Endometrial microvascular endothelial cells (primary cell): ENCODE measurements around the gene NPFF. TPM values are rescaled to one million over a fixed set of nuclear protein-coding genes. Genes with fewer than 3 reads are reported as not detected.
"Not testable (repeated sequence)": the region's sequence is repeated elsewhere in the genome, so short reads cannot be mapped to it uniquely, and the experiment has no call there.

Experiments used
- in situ Hi-C: cut with HindIII; loops from 2 replicates; pipeline ENCODE4 v1.10.0; 2017; ENCODE audit warnings: low sequenced_read_pairs, low pct_unique_long_range_greater_than_20kb; ENCODE audit errors: inconsistent ontology term
- total RNA-seq: library from RNA; depleted of rRNA; stranded (reverse); fragments of >200 nt; gene quantifications from one replicate; pipeline ENCODE4 v1.2.3, GENCODE V29; 2015; ENCODE audit errors: inconsistent ontology term

NPFF gene
- total RNA-seq: not detected

GRCh38 chr12:53506881-53507602 is at the start of gene NPFF:
TSS of gene NPFF (minus strand) at chr12:53507484. CDS start at chr12:53507474, 10 bp downstream.
- in situ Hi-C loops: no loop called here

DNA sequence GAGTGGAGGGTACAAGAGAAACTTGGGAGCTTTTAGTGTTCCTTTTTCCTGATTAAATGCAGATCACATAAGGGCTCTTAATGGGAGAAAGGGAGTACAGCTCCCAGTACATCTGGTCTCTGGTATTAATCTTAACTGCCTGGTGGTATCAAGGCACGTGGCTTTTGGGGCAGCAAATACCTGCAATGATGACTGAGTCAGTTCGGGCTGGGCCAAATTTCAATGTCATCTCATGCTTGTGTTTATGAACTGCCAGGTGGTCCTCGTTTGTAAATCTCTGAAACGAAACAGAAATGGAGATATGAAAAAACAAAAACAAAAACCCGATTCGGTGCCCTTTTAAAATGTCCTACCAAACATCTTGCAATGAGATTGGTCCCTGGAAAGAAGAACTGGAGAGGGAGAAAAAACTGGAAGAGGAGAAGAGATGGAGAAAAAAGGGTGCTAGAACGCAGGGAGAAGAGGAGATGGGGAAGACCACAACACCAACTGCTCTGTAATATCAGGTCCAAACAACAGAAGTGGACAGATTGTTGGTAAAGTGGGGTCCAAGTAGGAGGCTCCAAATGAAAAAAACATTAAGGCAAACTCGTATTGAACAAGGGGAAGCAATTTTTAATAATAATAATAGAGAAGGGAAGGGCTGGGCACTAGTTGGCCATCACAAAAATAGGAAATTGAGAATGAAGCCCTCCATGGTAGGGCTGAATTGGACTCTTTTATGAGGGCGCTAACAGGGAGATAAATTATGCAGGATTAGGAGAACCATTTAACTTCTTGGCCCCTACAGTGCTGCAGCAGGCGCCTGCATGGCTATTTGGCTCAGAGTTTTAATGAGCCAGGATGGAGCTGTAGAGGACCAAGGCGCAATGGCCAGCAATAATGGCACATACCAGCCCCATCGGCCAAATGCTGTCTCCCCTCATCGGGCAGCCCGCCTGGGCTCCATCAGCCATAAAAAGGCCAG is 45.4 kb upstream of the NPFF start:
- in situ Hi-C loops: no loop called here

- in situ Hi-C loops: no loop called here
These were observed 44.6 kb upstream of the NPFF start for GRCh38 chr12:53551889-53552291.

- in situ Hi-C loops: no loop called here
These were observed 43.3 kb upstream of the NPFF start for GRCh38 chr12:53550595-53550994.

DNA sequence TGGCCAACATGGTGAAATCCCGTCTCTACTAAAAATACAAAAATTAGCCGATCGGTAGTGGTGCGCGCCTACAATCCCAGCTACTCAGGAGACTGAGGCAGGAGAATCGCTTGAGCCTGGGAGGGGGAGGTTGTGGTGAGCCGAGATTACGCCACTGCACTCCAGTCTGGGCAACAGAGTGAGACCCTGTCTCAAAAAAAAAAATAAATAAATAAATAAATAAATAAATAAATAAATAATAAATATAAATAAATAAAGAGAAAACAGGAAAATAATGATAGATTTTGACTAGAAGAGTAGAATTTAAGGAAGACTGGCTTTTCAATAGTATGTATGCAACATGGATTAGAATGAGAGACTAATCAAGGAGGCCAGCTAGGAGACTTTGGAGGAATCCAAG is 42.8 kb upstream of the NPFF start:
- in situ Hi-C loops: not testable (repeated sequence)

GRCh38 chr12:53548354-53548753 is 41.1 kb upstream of the NPFF start:
- in situ Hi-C loops: not testable (repeated sequence)

DNA sequence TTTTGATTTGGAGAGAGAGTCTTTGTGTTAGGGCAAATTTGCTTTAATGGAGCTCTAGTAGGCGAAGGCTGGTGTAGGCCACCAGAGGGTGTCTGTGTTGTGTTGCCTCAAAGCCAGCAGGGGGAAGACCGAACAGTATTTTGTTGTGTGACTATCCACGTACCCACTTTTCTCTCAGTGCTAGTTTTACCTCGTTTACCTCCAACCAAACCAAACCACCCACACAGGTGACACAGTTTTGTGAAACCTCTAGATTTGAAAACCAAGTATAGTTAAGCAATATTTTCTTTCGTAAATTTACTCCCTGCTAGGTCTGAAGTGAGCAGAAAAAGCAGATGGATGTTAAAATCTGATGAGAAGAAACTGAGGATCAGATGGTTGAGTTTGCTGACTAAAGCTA is 36.3 kb upstream of the NPFF start:
- in situ Hi-C loops: no loop called here

DNA sequence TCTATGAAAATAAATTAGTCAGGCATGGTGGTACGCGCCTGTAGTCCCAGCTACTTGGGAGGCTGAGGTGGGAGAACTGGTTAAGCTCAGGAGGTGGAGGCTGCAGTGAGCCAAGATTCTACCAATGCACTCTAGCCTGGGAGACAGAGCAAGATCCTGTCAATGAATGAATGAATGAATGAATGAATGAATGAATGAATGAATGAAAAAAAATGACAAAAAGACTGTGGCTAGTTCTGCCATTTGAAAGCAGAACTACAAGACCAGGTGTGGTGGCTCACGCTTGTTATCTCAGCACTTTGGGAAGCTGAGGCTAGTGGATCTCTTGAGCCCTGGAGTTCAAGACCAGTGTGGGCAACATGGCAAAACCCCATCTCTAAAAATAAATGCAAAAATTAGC is 32.2 kb upstream of the NPFF start:
- in situ Hi-C loops: no loop called here

DNA sequence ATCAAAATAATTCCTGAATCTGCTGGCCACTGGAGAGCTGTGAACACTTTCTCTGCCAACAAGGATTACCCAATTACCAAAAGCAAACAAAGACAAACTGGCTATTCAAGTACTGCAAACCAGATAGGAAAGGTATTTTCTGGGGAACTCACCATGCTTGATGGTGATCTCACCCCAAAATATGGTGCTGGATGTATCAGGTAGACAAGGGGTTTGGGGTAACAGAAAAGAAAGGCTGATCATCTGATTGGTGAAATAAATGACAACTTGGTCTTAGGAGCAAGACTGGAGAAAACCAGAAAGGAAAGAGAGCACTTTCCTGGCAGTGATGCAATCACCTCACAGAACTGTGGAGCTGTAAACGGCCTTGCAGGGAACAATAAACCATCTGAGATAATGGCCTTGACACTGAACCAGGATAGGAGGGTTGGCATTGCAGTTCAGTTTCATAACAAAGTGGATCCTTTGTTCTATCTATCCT is 31.0 kb upstream of the NPFF start:
- in situ Hi-C loops: no loop called here

DNA sequence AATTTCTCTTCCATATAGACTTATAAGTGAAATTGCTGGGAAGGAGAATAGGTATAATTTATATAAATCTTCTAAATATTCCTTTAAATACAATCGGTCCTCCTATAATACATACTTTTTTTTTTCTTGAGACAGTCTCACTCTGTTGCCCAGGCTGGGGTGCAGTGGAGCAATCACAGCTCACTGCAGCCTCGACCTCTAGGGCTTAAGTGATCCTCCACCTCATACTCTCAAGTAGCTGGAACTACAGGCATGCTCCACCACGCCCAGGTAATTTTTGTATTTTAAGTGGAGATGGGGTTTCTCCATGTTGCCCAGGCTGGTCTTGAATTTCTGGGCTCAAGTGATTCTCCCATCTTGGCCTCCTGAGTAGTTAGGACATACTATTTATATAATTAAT is 29.7 kb upstream of the NPFF start:
- in situ Hi-C loops: no loop called here

- in situ Hi-C loops: no loop called here
These were observed 26.2 kb upstream of the NPFF start for GRCh38 chr12:53533471-53533870.

GRCh38 chr12:53532524-53533445 is 25.5 kb upstream of the NPFF start:
- in situ Hi-C loops: no loop called here

DNA sequence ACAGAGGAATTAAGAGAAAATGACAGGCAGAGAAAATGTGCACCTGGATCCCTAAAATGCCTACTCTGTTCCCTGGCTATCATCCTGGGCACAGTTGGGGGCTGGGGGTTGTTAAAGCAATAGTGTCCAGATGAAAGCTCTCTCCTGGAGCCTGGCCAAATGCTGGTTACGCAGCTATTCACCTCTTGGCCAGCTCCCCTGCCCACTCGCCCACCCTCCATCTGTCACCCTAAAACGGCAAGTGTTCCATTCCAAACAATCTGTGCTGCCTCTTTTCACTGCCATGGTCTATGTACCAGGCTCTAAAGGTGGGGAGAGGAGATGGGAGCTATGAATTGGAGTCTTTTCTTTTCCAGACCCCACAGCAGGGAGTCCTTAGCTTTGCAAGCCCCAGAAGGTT is 24.7 kb upstream of the NPFF start:
- in situ Hi-C loops: no loop called here

DNA sequence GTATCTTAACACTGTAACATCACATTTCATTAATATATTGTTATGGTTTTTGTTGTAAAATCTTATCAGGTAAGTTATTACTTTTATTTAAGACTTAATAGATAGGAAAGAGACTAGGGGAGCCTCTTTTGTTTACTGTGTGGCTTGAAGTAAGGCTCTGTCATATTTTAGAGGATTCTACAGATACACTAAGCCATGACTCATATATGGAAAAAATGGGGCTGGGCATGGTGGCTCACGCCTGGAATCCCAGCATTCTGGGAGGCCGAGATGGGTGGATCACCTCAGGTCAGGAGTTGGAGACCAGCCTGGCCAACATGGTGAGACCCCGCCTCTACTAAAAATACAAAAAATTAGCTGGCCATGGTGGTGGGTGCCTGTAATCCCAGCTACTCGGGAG is 23.6 kb upstream of the NPFF start:
- in situ Hi-C loops: no loop called here

DNA sequence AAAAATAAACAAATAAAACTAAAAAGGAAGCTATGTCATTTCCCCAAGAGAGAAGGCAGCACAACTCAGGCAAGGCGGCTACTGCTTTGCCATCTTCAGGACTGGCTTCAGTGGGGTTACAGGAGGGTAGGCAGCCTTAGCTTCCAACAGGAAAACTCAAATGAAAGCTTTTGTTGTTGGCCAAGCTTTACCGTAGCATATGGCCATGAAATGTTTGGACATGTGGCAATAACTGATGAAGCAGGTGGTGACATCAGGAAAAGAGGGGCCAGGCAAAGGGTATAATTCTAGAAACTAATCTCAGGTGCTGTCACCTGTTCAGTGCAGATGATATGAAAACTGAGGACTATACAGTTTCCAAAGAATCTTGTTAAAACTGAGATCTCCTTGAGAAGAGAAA is 22.8 kb upstream of the NPFF start:
- in situ Hi-C loops: no loop called here

DNA sequence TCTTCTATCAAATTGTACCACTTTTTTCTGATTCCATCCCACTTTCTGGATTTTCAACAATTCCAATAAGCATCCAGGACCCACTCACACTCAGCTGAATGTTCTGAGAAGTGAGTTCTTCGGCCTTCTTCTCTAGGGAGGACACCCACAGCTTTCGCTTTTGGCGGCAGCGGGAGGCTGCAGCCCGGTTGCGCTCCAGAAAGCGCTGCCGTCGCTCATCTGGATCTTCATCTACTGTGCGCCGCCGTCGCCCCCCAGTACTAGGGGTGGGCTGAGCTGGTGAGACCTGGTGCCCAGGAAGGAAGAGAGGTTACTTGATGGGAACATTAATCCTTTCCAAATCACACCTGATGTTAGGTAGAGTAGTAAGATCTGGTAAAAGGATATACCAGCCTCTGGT is 17.2 kb upstream of the NPFF start:
- in situ Hi-C loops: no loop called here

DNA sequence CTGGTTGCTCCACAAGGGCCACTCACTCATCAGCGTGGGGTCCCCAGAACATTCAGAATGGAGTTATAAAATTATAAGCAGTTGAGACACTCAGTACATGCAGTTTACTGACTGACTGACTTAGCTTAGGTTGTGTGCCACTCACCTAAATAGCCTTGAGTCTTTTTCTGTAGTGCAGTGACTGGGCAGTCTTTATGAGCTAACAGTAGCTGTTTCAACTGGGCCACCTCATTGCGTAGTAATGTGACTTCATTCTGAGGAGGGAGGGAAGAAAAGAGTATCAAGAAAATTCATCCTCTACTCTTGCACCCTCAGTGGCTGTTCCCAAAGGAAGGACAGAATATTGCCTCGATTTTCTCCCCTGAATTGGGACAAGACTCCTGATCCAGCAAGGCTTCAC is 15.8 kb upstream of the NPFF start:
- in situ Hi-C loops: no loop called here

DNA sequence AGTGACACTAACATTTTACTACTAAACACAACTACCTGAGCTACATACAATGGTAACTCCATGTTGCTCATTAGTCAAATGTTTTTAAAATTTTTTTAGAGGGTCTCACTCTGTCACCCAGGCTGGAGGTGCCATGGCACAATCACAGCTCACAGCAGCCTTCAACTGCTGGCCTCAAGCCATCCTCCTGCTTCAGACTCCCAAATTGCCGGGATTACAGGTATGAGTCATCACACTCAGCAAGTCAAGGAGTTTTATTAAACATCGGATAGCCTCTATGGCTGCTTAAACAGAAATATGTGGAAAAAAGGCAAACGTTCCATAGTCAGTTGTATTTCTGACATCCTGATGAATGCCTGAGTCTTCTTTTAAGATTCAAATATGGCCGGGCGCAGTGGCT is 11.1 kb upstream of the NPFF start:
- in situ Hi-C loops: no loop called here
